GM18861 (cell line): ENCODE data around the gene OOSP4A.

Experiments used
- ATAC-seq: cut with Tn5 transposase; IDR thresholded peaks from one replicate; pipeline ENCODE4 v1.9.1; 2021; ENCODE audit not compliant: unreplicated experiment

Gene OOSP4A

GRCh38 chr11:59963733-59964132 is at the start of gene OOSP4A:
OOSP4A (plus strand) TSS chr11:59964033; CDS start chr11:59964033, 0 bp downstream.
- ATAC-seq: no peak

- ATAC-seq: no peak
These were observed 45.4 kb upstream of the OOSP4A start for GRCh38 chr11:59918480-59918879.

GRCh38 chr11:59918987-59919589 is 44.7 kb upstream of the OOSP4A start:
- no peak for ATAC-seq

- no peak for ATAC-seq
These were observed 40.0 kb upstream of the OOSP4A start for GRCh38 chr11:59923813-59924212.

GRCh38 chr11:59931688-59932087 is 32.1 kb upstream of the OOSP4A start:
- no peak for ATAC-seq

GRCh38 chr11:59938132-59938531 is 25.7 kb upstream of the OOSP4A start, which contains the start of gene OOSP1:
OOSP1 (plus strand) TSS chr11:59938432; CDS start chr11:59938455, 23 bp downstream.
- ATAC-seq: no peak

GRCh38 chr11:59938718-59939117 is 25.1 kb upstream of the OOSP4A start:
- ATAC-seq: no peak

- no peak for ATAC-seq
These were observed 24.4 kb upstream of the OOSP4A start for GRCh38 chr11:59939482-59939881.

GRCh38 chr11:59941091-59941490 is 22.7 kb upstream of the OOSP4A start:
- ATAC-seq: no peak

- no peak for ATAC-seq
These were observed 19.7 kb upstream of the OOSP4A start for GRCh38 chr11:59943997-59944714.

- ATAC-seq: no peak
These were observed 19.1 kb upstream of the OOSP4A start for GRCh38 chr11:59944720-59945119.

GRCh38 chr11:59953463-59954218 is 10.2 kb upstream of the OOSP4A start:
- ATAC-seq: no peak

GRCh38 chr11:59954219-59954847 is 9.5 kb upstream of the OOSP4A start:
- no peak for ATAC-seq

- no peak for ATAC-seq
These were observed 6.7 kb upstream of the OOSP4A start for GRCh38 chr11:59957094-59957493.

- no peak for ATAC-seq
These were observed 3.1 kb upstream of the OOSP4A start for GRCh38 chr11:59960502-59961381.

- no peak for ATAC-seq
These were observed 1.7 kb upstream of the OOSP4A start for GRCh38 chr11:59962107-59962482.

GRCh38 chr11:59965424-59965823 is 1.6 kb downstream of the OOSP4A start:
- ATAC-seq: no peak

GRCh38 chr11:59966201-59966600 is 2.4 kb downstream of the OOSP4A start:
- no peak for ATAC-seq

GRCh38 chr11:59967677-59968394 is 4.0 kb downstream of the OOSP4A start:
- no peak for ATAC-seq

GRCh38 chr11:59968395-59968783 is 4.6 kb downstream of the OOSP4A start:
- no peak for ATAC-seq
